DMS79 (cell line): ENCODE data around the gene SUCLG1.
"Not testable (repeated sequence)": the region's sequence is repeated elsewhere in the genome, so short reads cannot be mapped to it uniquely, and the experiment has no call there.

Experiments
- DNase-seq: peaks from one replicate; lab custom pipeline; 2025; lab: John Stamatoyannopoulos, UW

Gene SUCLG1

DNA sequence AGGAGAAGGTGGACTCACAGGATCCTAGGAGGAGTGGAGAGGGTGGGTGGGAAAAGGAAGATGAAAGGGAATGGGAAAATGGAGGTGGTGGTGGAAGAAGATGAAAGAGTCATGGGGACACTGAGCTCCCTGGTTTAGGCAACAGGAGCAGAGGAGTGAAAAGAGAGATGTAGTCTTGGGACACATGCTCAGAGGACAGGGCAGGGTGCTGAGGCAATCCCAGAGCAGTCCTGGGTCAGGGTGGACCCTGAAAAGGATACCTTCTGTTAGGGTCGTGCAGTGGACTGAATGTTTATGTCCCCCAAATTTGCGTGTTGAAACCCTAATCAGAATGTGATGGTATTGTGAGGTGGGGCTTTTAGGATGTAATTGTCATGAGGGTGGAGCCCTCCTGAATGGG, 37.9 kb downstream of the SUCLG1 start:
- DNase-seq: no peak

DNA sequence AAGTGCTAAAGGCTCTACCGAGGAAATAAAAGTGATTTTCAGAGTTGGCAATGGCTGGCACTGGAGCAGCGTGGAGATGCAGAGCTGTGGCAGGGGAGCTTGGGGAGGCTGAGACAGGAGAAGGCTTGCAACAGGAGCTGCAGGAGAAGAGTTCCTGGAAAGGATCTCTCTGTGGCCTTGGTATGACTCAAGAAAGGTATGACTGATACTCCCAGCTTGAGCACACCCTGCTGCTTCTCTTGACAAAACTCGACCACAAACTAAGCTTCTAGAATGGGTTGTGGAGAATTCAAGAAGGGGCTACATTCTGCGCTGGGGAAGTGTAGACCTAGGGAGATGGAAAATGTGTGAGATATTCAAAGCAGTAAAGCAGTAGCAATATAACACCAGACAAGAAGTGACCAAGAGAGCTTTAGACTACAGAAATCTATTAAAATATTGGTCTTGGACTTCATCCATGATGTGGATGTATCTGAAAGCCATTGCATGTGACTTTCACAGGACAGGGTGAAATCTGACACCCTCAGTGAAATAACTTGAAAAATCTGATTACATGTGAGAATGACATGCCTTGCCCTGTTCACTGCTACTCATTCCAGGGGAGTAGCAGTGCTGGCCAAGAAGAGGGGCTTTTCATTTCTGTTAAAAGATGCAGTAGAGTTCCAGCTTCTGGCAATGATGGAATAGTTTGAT, 41.5 kb downstream of the SUCLG1 start:
- no peak for DNase-seq

DNA sequence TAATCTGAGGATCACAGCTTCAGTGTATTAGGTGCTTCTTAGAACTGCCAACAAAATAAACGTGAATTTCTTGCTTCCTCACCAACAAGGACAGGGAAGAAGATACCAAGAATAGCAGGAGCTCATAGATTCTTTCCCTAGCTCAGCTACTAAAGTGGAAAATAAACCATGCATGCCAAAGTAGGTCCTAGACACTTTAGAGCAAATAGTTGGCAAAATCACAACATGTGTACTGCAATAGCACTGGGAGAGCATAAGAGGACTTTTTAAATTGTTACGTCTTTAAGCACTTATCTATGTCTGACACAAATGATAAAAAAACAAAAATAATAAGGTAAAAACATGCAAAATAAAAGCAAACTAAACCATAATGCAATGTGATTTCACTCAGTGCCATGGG, 49.5 kb downstream of the SUCLG1 start:
- no peak for DNase-seq

DNA sequence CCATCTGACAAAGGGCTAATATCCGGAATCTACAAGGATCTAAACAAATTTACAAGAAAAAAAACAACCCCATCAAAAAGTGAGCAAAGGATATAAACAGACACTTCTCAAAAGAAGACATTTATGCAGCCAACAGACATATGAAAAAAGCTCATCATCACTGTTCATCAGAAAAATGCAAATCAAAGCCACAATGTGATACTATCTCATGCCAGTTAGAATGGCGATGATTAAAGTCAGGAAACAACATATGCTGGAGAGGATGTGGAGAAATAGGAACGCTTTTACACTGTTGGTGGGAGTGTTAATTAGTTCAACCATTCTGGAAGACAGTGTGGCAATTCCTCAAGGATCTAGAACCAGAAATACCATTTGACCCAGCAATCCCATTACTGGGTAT, 57.0 kb downstream of the SUCLG1 start:
- not testable (repeated sequence) for DNase-seq

DNA sequence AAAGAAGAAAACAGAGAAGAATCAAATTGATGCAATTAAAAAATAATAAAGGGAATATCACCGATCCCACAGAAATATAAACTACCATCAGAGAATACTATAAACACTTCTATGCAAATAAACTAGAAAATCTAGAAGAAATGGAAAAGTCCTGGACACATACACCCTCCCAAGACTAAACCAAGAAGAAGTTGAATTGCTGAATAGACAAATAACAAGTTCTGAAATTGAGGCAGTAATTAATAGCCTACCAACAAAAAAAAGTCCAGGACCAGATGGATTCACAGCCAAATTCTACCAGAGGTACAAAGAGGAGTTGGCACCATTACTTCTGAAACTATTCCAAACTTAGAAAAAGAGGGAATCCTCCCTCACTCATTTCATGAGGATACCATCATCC, 59.2 kb downstream of the SUCLG1 start:
- not testable (repeated sequence) for DNase-seq

DNA sequence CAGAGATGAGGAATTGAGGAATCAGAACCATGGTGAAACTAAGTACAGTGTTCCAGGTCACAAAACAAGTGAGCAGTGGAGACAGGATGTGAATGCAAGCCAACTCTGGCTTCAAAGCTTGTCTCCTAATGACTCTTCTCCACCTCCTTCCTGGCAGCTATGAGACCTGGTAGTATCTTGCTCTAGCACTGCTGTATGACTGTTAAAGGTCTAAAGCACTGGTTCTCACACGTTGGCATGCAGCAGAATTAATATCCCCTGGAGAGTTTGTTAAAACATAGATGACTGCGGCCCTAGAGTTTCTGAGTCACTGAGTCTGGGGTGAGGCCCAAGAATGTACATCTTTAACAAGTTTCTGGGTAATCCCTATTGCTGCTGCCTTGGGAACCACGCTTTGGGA, 63.3 kb downstream of the SUCLG1 start:
- no peak for DNase-seq

DNA sequence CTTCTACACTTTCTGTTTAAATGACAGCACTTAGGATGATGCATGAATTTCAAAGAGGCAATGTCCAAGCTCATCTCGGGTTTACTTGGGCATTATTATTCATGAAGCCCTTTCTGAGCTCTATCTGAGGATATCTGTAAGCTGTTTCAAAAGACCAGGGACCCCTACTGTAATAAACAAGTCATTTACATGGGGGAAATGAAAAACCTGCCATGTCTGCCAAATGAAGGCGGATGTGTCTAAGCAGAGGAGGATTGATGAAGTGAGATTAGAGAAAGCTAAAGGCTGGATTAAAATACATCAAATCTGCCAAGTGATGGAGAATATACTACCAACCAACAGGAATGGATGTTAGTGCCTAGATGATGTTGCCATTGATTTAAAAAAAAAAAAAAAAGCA, 64.5 kb downstream of the SUCLG1 start:
- no peak for DNase-seq

DNA sequence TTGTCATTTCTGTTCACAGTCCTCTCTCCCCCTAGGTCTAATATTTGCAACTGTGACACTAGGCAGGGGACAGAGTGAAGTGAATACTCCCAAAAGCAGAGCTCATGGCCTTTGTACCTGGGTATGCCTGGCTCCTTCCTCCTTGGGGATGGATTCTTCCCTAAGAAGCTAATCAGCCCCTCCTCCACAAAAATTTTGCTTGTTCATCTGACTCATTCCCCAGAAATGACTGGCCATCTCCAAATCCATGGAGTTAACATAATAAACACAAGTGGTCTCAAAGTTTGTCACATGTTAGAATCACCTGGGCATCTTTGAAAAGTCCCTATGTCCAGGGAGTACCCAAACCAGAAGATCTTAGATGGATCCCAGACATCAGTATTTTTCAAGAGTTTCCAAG, 65.3 kb downstream of the SUCLG1 start:
- no peak for DNase-seq

DNA sequence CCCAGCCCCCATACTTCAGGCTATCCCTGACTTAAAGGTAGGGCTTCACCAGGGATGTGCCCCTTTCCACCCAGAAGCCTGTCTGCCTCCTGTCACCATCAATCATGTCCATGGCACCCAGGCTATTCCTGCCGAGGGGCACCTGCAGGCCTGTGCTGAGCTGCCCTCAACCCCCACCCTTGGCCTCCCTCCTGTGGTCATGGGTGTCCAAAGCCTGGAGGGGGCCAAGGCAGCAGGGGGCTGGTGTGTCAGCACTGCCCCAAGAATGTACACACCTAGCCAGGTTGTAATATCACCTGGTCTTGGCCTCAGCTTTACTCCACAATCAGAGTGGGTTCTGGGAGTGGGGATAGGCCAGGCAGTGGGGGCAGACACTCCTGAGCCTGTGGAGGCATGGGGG, 69.3 kb downstream of the SUCLG1 start:
- no peak for DNase-seq

DNA sequence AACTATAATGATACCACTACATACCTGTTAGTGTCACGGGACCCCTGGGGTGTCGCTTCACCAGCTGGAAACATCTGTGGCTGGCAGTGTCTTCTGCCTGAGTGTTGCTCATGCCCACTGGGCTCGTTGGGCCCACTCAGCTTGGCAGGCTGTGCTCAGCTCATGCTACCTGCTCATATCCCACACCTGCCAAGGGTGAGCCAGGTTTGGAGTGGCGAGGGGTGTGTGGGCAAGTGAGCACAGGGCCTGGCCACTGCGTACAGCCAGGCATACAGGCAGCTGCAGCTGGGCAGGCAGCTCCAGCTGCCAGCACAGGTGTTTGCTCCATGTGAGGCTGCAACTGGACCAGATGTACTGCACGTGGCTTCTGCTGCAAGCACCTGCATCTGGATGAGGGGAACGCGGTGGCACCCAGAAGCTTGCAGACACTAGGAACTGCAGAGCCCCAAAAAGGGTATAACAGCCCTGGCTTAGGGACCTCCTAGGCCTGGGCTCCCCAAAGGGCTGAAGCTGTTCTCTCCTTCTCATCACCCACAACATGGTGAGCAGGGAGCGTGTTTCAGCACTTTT, 70.1 kb downstream of the SUCLG1 start:
- no peak for DNase-seq

DNA sequence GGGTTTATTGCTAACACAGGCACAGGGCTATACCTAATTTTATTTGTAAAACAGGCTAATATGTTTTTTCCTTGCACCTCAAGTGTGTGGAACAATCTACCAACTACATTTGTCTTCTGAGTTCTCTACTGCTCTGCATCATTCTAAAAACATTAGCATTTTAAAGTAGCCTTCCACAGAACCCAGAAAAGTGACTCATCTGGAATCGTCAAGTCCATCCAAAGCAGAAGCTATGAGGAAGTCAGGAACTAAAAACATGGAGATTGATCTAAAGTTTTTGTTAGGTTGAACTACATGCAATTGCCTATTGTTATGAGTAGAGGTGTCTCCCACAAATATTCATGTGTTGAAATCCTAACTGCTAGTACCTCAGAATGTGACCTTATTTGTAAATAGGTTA, 70.9 kb downstream of the SUCLG1 start:
- DNase-seq: no peak

DNA sequence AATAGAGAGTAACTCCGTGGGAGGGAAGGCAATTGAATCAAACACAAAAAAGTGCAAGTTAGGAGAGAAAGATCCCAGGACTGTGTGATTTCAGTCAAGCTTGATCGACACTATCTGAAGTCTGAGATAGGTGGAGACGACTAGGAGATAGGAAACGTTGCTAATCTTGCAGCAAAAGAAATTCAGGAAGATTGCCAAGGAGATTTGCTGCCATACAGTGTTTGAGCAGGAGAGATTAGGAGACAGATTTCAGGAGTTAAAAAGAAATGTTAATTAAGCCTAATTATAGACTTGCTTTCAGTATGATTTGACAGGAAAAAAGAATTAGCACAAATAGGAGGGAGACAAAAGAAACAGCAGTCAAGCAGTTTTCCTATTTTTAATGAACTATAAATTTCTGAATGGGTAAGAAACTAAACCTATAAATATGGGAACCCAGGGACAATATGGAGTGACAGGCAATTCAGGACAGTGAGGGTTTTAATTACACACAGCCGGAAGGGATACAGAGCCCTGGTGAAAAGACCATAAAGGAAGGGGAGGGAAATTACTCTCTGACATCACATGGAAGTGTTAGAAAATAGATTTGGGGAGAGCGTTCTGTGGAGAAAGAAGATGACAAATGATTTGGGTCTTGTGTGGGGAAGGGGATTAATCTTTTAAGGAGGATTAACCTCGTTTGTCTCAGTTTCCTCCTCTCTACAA, 72.6 kb downstream of the SUCLG1 start:
- DNase-seq: no peak

DNA sequence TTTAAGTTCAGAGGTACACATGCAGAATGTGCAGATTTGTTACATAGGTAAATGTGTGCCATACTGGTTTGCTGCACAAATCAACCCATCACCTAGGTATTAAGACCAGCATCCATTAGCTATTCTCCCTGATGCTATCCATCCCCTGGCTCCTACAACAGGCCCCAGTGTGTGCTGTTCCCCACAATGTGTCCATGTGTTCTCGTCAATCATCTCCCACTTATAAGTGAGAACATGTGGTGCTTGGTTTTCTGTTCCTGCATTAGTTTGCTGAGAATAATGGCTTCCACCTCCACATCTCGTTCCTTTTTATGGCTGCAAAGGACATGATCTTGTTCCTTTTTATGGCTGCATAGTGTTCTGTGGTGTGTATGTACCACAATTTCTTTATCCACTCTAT, 75.8 kb downstream of the SUCLG1 start:
- no peak for DNase-seq

DNA sequence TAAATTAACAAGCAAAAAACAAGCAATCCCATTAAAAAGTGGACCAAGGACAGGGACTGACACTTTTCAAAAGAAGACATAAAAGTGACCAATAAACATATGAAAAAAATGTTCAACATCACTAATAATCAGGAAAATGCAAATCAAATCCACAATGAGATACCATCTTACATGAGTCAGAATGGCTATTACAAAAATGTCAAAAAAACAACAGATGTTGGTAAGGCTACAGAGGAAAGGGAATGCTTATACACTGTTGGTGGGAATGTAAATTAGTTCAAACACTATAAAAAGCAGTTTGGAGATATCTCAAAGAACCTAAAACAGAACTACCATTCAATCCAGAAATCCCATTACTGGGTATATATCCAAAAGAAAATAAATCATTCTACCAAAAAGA, 78.2 kb downstream of the SUCLG1 start:
- DNase-seq: no peak

DNA sequence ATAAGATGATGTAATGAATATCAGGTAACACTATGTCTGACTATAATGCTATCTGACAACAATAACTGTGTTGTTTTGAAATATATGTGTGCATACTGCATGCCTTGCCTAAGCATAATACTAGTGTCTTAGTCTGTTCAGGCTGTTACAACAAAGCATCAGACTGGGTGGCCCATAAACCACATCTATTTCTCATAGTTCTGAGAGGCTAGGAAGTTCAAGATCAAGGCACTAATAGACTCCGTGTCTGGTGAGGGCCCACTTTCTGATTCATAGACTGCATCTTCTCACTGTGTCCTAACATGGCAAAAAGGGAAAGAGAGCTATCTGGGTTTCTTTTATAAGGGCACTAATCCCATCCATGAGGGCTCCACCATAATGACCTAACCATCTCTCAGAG, 80.1 kb downstream of the SUCLG1 start:
- DNase-seq: no peak

DNA sequence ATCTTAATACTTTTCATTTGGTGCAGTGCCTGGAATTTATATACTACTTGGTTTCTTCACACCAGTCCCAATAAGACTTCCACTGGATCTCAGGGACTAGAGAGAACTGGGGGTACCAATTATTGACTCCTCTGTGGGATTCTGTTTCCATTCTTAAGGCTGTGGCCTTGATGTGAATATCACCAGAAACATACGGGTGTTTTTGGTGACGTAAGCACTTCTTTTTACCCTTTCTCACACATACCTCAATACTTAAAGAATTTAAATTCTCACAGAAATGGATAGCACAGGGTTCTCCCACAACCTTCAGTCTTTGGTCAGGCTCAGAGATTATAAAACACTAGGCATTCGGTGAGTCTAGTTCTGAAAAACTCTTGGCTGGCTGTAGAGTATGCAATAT, 84.1 kb downstream of the SUCLG1 start:
- no peak for DNase-seq

DNA sequence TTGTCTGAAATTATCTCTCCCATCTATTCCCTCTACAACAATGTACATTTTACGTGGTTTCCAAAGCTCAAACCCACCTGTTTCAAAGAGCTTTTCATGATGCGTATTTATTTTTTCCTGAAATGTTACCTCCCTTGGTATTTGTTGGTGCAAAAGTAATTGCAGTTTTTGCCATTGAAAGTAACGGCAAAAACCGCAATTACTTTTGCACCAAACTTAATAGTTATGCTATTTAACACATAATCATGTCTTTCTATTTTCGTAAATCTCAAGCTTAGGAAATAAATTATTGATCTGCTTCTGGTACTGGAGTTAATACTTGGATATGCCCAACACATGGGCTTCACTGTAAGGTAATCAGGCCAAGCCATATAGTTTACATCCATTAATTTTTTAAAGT, 85.2 kb downstream of the SUCLG1 start:
- no peak for DNase-seq
